HG03558 (cell line): ENCODE data around the gene RNF223.

Experiments
- ATAC-seq: cut with Tn5 transposase; IDR thresholded peaks from one replicate; pipeline ENCODE4 v1.9.1; 2021; ENCODE audit warnings: moderate number of reproducible peaks; ENCODE audit not compliant: unreplicated experiment; ENCODE audit errors: extremely low read depth

RNF223 gene

GRCh38 chr1:1073743-1074587 is at the start of gene RNF223:
RNF223 (minus strand) TSS chr1:1074306; CDS start chr1:1072566, 1,740 bp downstream.
- ATAC-seq = no peak

- no peak for ATAC-seq
These were observed 48.9 kb upstream of the RNF223 start for GRCh38 chr1:1122981-1123480.

- ATAC-seq = no peak
These were observed 48.1 kb upstream of the RNF223 start for GRCh38 chr1:1122078-1122811.

DNA sequence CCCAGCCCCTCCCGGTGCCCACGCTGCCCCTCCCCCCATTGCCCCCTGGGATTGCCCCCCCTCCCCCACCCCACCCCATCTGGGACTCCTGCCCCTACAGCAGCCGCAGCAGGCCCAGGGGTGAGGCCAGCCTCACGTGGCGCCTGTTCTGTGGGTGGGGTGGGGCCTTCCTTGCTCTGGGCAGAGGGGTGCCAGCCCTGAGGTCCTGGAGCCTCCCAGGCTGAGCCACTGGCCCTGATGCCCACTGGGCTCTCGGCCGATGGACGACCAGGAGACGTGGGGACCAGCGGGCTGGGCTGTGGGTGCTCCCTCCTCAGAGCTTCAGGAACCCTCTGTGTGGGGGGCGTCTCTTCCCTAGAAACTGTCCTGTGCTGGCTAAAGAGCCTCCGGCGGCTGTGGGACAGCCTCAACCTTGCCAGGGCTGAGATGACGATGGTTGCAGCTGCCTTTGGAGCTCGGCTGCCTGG is 47.5 kb upstream of the RNF223 start:
- no peak for ATAC-seq

DNA sequence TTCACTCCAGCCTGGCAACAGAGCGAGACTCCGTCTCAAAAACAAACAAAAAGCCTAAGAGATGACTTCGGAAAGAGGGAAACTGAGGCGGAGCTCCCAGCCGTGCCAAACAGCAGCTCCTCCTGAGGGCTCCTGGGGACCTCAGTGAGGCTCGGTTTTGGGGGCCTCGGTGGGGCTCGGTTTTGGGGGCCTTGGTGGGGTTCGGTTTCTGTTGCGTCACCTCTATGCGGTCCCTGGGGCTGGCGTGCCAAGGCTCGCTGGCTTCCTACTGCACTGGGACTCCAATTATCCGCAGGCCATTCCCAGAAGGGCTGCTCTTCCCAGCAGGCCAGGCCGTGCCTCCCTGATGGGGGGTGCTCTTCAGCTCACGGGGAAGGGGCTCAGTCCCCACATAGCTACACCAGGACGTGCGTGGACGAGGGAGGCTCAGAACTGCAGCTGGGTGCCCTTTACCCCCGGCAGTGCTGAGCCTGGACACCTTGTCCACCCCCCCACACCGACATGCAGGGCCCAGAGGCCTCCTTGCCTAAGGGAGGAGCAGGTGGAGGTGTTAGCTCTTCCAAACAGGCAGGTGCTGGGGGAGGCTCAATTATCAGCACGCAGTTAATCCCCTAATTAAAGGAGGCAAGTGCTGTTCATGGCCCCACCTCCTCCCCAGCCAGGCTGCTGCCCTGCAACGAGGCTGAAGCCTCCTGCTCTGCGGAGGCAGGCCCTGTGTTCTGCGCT is 46.9 kb upstream of the RNF223 start:
- no peak for ATAC-seq

DNA sequence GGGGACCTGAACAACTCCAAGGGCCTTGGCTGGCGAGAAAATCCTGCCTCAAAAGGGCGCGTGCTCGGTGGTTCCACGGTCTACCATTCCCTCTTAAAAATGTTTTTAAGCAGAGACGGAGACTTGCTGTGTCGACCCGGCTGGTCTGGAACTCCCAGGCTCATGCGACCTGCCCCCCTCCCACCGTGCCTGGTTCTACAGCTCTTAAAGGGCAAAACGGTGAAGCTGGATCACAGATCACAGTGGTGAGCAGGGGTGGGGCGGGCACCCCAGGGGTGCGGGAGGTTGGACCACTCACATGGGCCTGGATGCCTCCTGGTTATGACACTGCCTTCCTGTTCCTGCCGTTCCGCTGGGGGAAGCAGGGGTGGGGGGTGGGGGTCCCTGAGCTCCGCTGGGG is 46.0 kb upstream of the RNF223 start:
- ATAC-seq = no peak

DNA sequence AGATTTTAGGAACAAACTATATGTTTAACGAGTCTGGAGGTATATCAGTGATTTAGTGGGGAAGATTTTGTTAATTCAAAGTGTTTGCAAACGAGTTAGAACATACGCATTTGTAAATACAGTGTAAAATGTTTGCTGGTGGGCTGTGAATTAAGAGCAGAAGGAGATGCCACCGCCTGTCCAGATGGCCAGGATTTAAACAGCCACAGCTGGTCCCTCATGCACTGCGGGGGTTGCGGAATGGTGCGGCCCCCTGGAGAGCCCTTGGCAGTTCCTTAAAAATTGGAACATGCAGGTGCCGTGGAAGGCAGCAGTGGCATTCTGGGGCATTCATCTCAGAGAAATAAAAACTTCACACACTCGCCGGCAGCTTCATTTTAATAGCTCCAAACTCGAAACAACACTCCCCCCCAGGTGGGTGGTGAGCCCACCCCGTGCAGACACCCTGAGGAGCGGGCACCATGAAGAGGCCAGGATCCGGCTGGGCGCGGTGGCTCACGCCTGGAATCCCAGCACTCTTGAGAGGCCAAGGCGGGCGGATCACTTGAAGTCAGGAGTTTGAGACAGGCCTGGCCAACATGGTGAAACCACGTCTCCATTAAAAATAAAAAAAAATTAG is 45.3 kb upstream of the RNF223 start:
- no peak for ATAC-seq

- ATAC-seq = no peak
These were observed 44.7 kb upstream of the RNF223 start for GRCh38 chr1:1118876-1119220.

GRCh38 chr1:1118011-1118875 is 44.1 kb upstream of the RNF223 start:
- ATAC-seq = no peak

DNA sequence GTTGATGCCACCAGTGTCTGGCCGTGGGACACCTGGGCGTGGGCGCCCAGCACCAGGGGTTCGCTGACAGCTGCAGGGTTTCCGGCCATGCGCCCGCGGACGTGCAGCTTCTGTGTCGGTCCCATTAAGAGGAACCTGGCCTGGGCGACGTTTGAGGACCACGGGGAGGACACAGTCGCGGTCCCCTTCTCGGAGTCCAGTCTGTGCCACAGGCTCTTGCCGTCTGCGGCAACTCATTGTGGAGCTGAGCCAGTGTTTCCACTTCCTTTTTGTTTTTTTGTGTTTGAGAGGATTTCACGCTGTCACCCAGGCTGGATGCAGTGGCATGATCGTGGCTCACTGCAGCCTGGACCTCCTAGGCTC is 43.3 kb upstream of the RNF223 start:
- no peak for ATAC-seq

DNA sequence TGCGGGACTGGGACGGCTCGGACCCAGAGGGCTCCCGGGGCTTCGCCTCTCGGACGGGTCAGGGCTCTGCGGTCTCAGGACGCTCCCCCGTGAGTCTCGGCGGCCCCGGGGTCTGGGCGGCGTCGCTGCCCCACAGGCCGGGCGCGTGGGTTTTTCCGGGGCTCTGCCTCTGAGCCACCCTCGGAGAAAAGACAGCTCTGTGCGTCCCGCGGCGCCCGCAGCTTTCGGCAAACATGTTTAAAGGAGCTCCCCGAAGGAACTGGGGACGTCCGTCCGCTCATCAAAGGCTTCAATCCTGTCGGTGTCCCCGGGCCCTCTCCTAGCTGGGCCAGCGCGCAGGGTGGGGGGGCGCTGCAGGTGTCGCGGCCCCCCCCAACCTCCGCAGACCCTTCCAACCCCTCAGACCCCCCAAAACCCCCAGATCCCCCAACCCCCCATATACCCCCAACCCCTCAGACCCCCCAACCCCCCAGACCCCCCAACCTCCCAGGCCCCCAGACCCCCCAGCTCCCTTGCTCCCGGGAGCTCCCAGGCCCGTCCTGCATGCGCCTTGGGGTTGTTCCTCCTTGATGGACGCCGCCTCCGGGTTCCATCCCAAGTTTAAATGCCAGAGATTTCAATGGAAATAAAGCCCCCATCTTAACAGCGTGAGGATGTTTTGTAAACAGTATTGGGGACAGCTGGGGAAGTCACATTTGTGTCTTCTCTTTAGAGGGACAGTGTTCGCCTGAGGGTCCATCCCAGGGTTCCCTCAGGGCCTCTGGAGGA is 42.8 kb upstream of the RNF223 start:
- ATAC-seq = no peak

- ATAC-seq = peak; percentile 77
These were observed 41.9 kb upstream of the RNF223 start, which contains the start of gene C1orf159 for GRCh38 chr1:1115786-1116700. C1orf159 (minus strand) TSS chr1:1116089; CDS start chr1:1091543, 24,546 bp downstream.

DNA sequence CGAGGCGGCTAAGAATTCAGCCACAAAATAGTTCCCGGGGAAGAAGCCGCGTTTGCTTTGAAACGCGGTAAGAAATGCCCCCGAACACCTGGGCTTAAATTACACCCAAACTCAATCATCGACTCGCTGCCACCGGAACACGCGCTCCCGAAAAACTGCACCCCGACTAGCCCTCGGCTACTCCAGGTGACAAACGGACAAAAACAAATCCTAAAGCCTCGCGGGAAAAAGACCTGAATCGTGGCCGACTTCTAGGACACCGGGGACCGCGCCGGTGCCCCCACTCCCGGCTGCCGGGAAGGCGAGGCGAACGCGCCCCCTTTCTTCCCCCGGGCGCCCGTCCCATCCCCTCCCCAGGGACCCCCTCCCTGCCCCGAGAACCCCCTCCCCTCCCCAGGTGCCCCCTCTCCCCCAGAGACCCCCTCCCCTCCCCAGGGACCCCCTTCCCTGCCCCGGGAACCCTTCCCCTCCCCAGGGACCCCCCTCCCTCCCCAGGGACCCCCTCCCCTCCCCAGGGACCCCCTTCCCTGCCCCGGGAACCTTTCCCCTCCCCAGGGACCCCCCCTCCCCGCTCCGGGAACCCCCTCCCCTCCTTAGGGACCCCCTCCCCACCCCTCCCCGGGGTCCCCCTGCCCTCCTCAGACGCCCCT is 41.2 kb upstream of the RNF223 start:
- no peak for ATAC-seq

GRCh38 chr1:1114431-1114830 is 40.3 kb upstream of the RNF223 start:
- no peak for ATAC-seq

- ATAC-seq = no peak
These were observed 38.3 kb upstream of the RNF223 start for GRCh38 chr1:1112237-1112985.

- ATAC-seq = no peak
These were observed 37.6 kb upstream of the RNF223 start for GRCh38 chr1:1111516-1112236.
